SK-N-SH (cell line): ENCODE results near the gene RNF19B. TPM values are rescaled to one million over a fixed set of nuclear protein-coding genes. Genes with fewer than 3 reads are reported as not detected.

ENCODE experiments used
- CTCF ChIA-PET: fragments of 300-600, 350-600 bp; formaldehyde crosslinking; extraction: SDS; loops from one replicate; lab custom pipeline; 2021; lab: Yijun Ruan, JAX
- POLR2A ChIA-PET: fragments of 350-600 bp; sonication (Branson Sonifier 250); formaldehyde crosslinking; extraction: SDS; loops from one replicate; lab custom pipeline; 2020; ENCODE audit warnings: antibody characterized with exemption, inconsistent platforms; lab: Yijun Ruan, JAX
- DNase-seq: peaks from one replicate; pipeline ENCODE4 v3.0.0; 2012
- H2AFZ ChIP-seq: fragments of 200-600 bp; sonication (generic); 2 replicates; pipeline ENCODE4 v1.8.1; 2016; ENCODE audit warnings: antibody characterized with exemption, mild to moderate bottlenecking, low read depth
- H3F3A ChIP-seq: fragments of 200-600 bp; sonication (generic); replicated peaks from 2 replicates; pipeline ENCODE3; 2016; ENCODE audit warnings: antibody characterized with exemption, mild to moderate bottlenecking; ENCODE audit not compliant: insufficient read depth
- H3K27ac ChIP-seq, 2 experiments: fragments of 200-500 bp in 1 of 2; fragments of 200-600 bp in 1 of 2; sonication (Bioruptor generic) in 1 of 2; sonication (generic), shearing (Covaris generic) in 1 of 2; 2 replicates each; pipeline versions ENCODE4 v1.5.1 to v1.6.1; 2014 to 2016; ENCODE audit warnings: low read depth in 2 of 2, inconsistent platforms in 1 of 2, low read length in 1 of 2, mild to moderate bottlenecking in 1 of 2, mixed read lengths in 1 of 2
- H3K27me3 ChIP-seq: fragments of 200-600 bp; sonication (generic), shearing (Covaris generic); 2 replicates; pipeline ENCODE4 v1.6.1; 2016; ENCODE audit warnings: mixed run types; ENCODE audit not compliant: insufficient read depth
- H3K36me3 ChIP-seq, 2 experiments: fragments of 200-500 bp in 1 of 2; fragments of 200-600 bp in 1 of 2; sonication (Bioruptor generic) in 1 of 2; sonication (generic) in 1 of 2; replicated peaks in 1 of 2; 2 replicates each; pipeline versions ENCODE3 to v1.5.1; 2014 to 2016; ENCODE audit warnings: low read length in 1 of 2, mild to moderate bottlenecking in 1 of 2; ENCODE audit not compliant: insufficient read depth in 2 of 2, control insufficient read depth in 1 of 2
- H3K4me1 ChIP-seq, 2 experiments: fragments of 200-500 bp in 1 of 2; fragments of 200-600 bp in 1 of 2; sonication (Bioruptor generic) in 1 of 2; sonication (generic), shearing (Covaris generic) in 1 of 2; 2 replicates each; pipeline versions ENCODE4 v1.5.1 to v1.6.1; 2014 to 2016; ENCODE audit warnings: low read depth in 1 of 2, low read length in 1 of 2, mixed run types in 1 of 2; ENCODE audit not compliant: insufficient read depth in 2 of 2, control insufficient read depth in 1 of 2
- H3K4me2 ChIP-seq: fragments of 200-600 bp; sonication (generic), shearing (Covaris generic); 2 replicates; pipeline ENCODE4 v1.6.1; 2017; ENCODE audit warnings: mixed run types
- H3K4me3 ChIP-seq, 2 experiments: fragments of 200-500 bp in 1 of 2; fragments of 200-600 bp in 1 of 2; sonication (Bioruptor generic) in 1 of 2; sonication (generic), shearing (Covaris generic) in 1 of 2; 2 replicates each; pipeline versions ENCODE4 v1.5.1 to v1.8.1; 2014 to 2016; ENCODE audit warnings: low read depth in 2 of 2, inconsistent platforms in 1 of 2, low read length in 1 of 2, mild to moderate bottlenecking in 1 of 2, mixed read lengths in 1 of 2, moderate library complexity in 1 of 2
- H3K79me2 ChIP-seq: fragments of 200-600 bp; sonication (generic); 2 replicates; pipeline ENCODE4 v1.8.1; 2017; ENCODE audit warnings: mild to moderate bottlenecking; ENCODE audit not compliant: insufficient read depth
- H3K9ac ChIP-seq: fragments of 200-600 bp; sonication (generic); 2 replicates; pipeline ENCODE4 v1.6.1; 2017; ENCODE audit warnings: mixed run types
- H3K9me2 ChIP-seq: fragments of 200-600 bp; sonication (generic); 2 replicates; pipeline ENCODE4 v1.6.1; 2017; ENCODE audit warnings: mixed run types
- H3K9me3 ChIP-seq: fragments of 200-600 bp; sonication (generic); 2 replicates; pipeline ENCODE4 v1.6.1; 2017; ENCODE audit warnings: mixed run types, mild to moderate bottlenecking, moderate library complexity
- H4K20me1 ChIP-seq: fragments of 200-600 bp; sonication (generic); 2 replicates; pipeline ENCODE4 v1.6.1; 2017; ENCODE audit warnings: mild to moderate bottlenecking, mixed run types; ENCODE audit not compliant: insufficient read depth
- ELF1 ChIP-seq: IDR thresholded peaks from 2 replicates; pipeline ENCODE4 v1.4.0; 2012
- EZH2phosphoT487 ChIP-seq: fragments of 200-600 bp; sonication (generic); IDR thresholded peaks from 2 replicates; pipeline ENCODE4 v1.6.1; 2017; ENCODE audit warnings: low read depth, mixed run types, mild to moderate bottlenecking, antibody characterized with exemption, moderate library complexity, borderline replicate concordance
- FOSL2 ChIP-seq: IDR thresholded peaks from 2 replicates; pipeline ENCODE4 v1.4.0; 2012; ENCODE audit warnings: low read depth, mild to moderate bottlenecking, moderate library complexity, borderline replicate concordance
- GABPA ChIP-seq: IDR thresholded peaks from 2 replicates; pipeline ENCODE4 v1.4.0; 2012; ENCODE audit warnings: low read depth, mild to moderate bottlenecking
- MEF2A ChIP-seq: IDR thresholded peaks from 2 replicates; pipeline ENCODE4 v1.4.0; 2012; ENCODE audit warnings: low read depth, borderline replicate concordance
- MXI1 ChIP-seq: IDR thresholded peaks from 2 replicates; pipeline ENCODE4 v1.6.1; 2012; ENCODE audit warnings: mild to moderate bottlenecking, low read depth, low read length, improper control_type of control experiment
- NFIC ChIP-seq: IDR thresholded peaks from 2 replicates; pipeline ENCODE4 v1.4.0; 2012; ENCODE audit warnings: borderline replicate concordance
- POLR2AphosphoS5 ChIP-seq: IDR thresholded peaks from 2 replicates; pipeline ENCODE4 v1.6.1; 2012; ENCODE audit warnings: low read depth, low read length
- RFX5 ChIP-seq: IDR thresholded peaks from 2 replicates; pipeline ENCODE4 v1.6.1; 2012; ENCODE audit warnings: mild to moderate bottlenecking, improper control_type of control experiment, low read length
- TEAD4 ChIP-seq: IDR thresholded peaks from 2 replicates; pipeline ENCODE4 v1.4.0; 2012; ENCODE audit warnings: mild to moderate bottlenecking, borderline replicate concordance; ENCODE audit not compliant: insufficient read depth
- USF2 ChIP-seq: fragments of 150-350 bp; IDR thresholded peaks from 2 replicates; pipeline ENCODE4 v1.6.1; 2017; ENCODE audit warnings: antibody characterized with exemption, low read length, low read depth, borderline replicate concordance
- YY1 ChIP-seq: IDR thresholded peaks from 2 replicates; pipeline ENCODE4 v1.4.0; 2012; ENCODE audit warnings: low read depth, mild to moderate bottlenecking
- ZBTB33 ChIP-seq: IDR thresholded peaks from 2 replicates; pipeline ENCODE4 v1.4.0; 2012; ENCODE audit warnings: low read depth, borderline replicate concordance
- WGBS: methylation state at CpG from one replicate; pipeline ENCODE4 v1.1.6; 2017; ENCODE audit warnings: low lambda C conversion rate; 5-methylcytosine and 5-hydroxymethylcytosine counted together
- polyA plus RNA-seq, 3 experiments: library from polyadenylated mRNA; depleted of rRNA; stranded (reverse); fragments of >200 nt; gene quantifications; 2 replicates each; pipeline ENCODE4 v1.2.3, GENCODE V29; 2012
- TF ChIP-seq, protein P1 (sequence below): fragments of 150-350 bp; IDR thresholded peaks from 2 replicates; pipeline ENCODE4 v1.6.1; 2016; ENCODE audit warnings: mild to moderate bottlenecking, low read depth, low read length
- TF ChIP-seq, protein P2 (sequence below): IDR thresholded peaks from 2 replicates; pipeline ENCODE4 v1.6.1; 2012; ENCODE audit warnings: mild to moderate bottlenecking, low read depth, low read length, moderate library complexity

RNF19B gene
- polyA plus RNA-seq, 1 of the 3 experiments (the other 2 are of a cell fraction), result 20.1 TPM

GRCh38 chr1:32990887-32991286 is 26.3 kb upstream of the RNF19B start:
- TF ChIP-seq GABPA, result no peak
- no peak for TF ChIP-seq FOSL2
- no peak for TF ChIP-seq MEF2A
- TF ChIP-seq POLR2AphosphoS5, result no peak
- no peak for TF ChIP-seq USF2
- TF ChIP-seq RFX5, result no peak
- TF ChIP-seq ELF1, result no peak
- TF ChIP-seq YY1, result no peak
- TF ChIP-seq TEAD4, result no peak
- TF ChIP-seq MXI1, result no peak
- TF ChIP-seq, protein P1, sequence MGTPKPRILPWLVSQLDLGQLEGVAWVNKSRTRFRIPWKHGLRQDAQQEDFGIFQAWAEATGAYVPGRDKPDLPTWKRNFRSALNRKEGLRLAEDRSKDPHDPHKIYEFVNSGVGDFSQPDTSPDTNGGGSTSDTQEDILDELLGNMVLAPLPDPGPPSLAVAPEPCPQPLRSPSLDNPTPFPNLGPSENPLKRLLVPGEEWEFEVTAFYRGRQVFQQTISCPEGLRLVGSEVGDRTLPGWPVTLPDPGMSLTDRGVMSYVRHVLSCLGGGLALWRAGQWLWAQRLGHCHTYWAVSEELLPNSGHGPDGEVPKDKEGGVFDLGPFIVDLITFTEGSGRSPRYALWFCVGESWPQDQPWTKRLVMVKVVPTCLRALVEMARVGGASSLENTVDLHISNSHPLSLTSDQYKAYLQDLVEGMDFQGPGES, result no peak
- Histone ChIP-seq H3K36me3 (no peaks in the 10 kb centered on the region), H3K9ac (no peak overlapping the region), H3F3A (peaks cover 17% of the 10 kb centered on the region), H3K4me2 (no peak overlapping the region), H3K27ac (no peak overlapping the region), H3K27me3 (no peaks in the 10 kb centered on the region), H3K4me1 (peaks cover 11 to 16% of the 10 kb centered on the region in 2 experiments), H2AFZ (no peak overlapping the region), H3K9me2 (no peaks in the 10 kb centered on the region), H3K9me3 (no peaks in the 10 kb centered on the region), H4K20me1 (no peaks in the 10 kb centered on the region), H3K79me2 (no peaks in the 10 kb centered on the region), H3K4me3 (no peak overlapping the region)
- no peak for DNase-seq
- POLR2A ChIA-PET, result no interaction called here
- 96% methylated on average over 5 of the region's 5 CpGs for WGBS
- CTCF ChIA-PET, result interaction anchor here (1.8 kb wide), 1 partner anchor 58 kb away, joined by 6 read pairs; no protein-coding TSS in a partner anchor

- Histone ChIP-seq H3F3A (peaks cover 17% of the 10 kb centered on the region), H4K20me1 (no peaks in the 10 kb centered on the region), H3K36me3 (no peaks in the 10 kb centered on the region), H3K9me3 (no peaks in the 10 kb centered on the region), H3K9ac (peak overlapping the region; percentile 55; the same call in 1 of the 2 replicates), H3K4me3 (no peak overlapping the region; a peak in 2 of 4 replicates), H3K4me1 (peaks cover 22 to 25% of the 10 kb centered on the region in 2 experiments), H2AFZ (peak overlapping the region; percentile 17; the same call in 1 of the 2 replicates), H3K27me3 (no peaks in the 10 kb centered on the region), H3K27ac (peak overlapping the region; percentile 66 to 93), H3K9me2 (no peaks in the 10 kb centered on the region), H3K4me2 (peak overlapping the region; percentile 42), H3K79me2 (no peaks in the 10 kb centered on the region)
- DNase-seq, result no peak
- WGBS, result 30% methylated on average over 6 of the region's 6 CpGs
- ChIA-PET CTCF (interaction anchor here (0.7 to 1.6 kb wide), 2 partner anchors 55 to 66 kb away, joined by 5 to 6 read pairs; no protein-coding TSS in a partner anchor), POLR2A (interaction anchor here (2.0 kb wide), 1 partner anchor 9 kb away, joined by 4 read pairs; no protein-coding TSS in a partner anchor)
- TF ChIP-seq NFIC (peak; percentile 88), YY1 (no peak), USF2 (no peak), POLR2AphosphoS5 (peak; percentile 32; the same call in 1 of the 2 replicates), EZH2phosphoT487 (no peak), FOSL2 (peak; percentile 92), ZBTB33 (no peak)
- TF ChIP-seq, protein P2, sequence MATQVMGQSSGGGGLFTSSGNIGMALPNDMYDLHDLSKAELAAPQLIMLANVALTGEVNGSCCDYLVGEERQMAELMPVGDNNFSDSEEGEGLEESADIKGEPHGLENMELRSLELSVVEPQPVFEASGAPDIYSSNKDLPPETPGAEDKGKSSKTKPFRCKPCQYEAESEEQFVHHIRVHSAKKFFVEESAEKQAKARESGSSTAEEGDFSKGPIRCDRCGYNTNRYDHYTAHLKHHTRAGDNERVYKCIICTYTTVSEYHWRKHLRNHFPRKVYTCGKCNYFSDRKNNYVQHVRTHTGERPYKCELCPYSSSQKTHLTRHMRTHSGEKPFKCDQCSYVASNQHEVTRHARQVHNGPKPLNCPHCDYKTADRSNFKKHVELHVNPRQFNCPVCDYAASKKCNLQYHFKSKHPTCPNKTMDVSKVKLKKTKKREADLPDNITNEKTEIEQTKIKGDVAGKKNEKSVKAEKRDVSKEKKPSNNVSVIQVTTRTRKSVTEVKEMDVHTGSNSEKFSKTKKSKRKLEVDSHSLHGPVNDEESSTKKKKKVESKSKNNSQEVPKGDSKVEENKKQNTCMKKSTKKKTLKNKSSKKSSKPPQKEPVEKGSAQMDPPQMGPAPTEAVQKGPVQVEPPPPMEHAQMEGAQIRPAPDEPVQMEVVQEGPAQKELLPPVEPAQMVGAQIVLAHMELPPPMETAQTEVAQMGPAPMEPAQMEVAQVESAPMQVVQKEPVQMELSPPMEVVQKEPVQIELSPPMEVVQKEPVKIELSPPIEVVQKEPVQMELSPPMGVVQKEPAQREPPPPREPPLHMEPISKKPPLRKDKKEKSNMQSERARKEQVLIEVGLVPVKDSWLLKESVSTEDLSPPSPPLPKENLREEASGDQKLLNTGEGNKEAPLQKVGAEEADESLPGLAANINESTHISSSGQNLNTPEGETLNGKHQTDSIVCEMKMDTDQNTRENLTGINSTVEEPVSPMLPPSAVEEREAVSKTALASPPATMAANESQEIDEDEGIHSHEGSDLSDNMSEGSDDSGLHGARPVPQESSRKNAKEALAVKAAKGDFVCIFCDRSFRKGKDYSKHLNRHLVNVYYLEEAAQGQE, result no peak
Observed at GRCh38 chr1:32989160-32990050, 24.8 kb upstream of the RNF19B start.
